GM18505 (cell line): ENCODE measurements around the gene TXNDC9.
"Not testable (repeated sequence)": the region's sequence is repeated elsewhere in the genome, so short reads cannot be mapped to it uniquely, and the experiment has no call there.

ENCODE experiments used
- ATAC-seq: cut with Tn5 transposase; IDR thresholded peaks from one replicate; pipeline ENCODE4 v1.9.1; 2021; ENCODE audit not compliant: unreplicated experiment
- POLR2A ChIP-seq: IDR thresholded peaks from 4 replicates; pipeline ENCODE4 v1.6.1; 2011; ENCODE audit warnings: borderline replicate concordance; ENCODE audit not compliant: insufficient read depth, insufficient read length; ENCODE audit errors: extremely low read depth

The TXNDC9 gene, protein sequence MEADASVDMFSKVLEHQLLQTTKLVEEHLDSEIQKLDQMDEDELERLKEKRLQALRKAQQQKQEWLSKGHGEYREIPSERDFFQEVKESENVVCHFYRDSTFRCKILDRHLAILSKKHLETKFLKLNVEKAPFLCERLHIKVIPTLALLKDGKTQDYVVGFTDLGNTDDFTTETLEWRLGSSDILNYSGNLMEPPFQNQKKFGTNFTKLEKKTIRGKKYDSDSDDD

DNA sequence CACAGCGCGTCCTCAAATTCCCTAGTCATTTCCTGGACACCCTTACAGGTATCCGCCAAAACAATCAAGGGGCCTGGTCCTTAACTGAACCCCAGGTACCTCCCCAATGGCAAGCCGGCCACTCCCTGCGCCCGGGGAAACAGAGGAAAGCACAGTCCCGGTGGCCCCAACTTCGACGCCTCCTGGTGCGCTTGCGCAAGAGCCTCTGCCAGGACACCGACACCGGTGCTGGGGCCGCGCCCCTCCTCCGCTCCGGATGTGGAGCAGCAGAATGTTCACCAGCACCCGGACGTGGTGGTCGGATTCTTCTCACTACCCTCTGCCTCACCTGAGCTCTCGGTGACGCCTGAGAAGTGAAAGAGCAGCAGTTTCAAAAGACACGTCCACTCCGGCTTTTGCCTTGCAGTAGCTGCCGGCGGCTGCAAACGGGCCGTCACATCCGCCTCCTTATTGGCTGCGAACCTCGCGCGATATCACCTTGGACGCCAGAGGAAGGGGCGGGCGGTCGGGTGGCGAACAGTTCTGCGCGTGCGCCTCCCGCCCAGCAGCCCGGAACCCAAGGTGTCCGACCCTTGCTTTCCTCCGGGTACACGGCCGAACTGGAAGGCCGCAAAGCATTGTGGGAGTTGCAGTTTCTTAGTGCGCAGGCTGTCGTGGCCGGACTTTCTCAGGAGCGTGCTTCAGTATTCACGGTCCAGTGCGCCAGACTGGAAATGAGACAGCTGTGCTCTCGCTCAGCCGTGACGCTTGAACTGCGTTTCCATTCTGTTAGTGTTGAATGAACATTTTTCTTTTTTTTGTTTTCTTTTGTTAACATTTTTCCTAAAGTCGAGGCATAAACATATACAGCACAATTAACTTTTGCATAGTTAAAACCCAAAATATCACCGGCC lies at the start of gene TXNDC9:
TSS of gene TXNDC9 (minus strand) at position 423 of the 893 bp plus-strand sequence. CDS start 3,123 bp downstream, outside the sequence.
- peak; percentile 97 for TF ChIP-seq POLR2A
- peak; percentile 65 for ATAC-seq

DNA sequence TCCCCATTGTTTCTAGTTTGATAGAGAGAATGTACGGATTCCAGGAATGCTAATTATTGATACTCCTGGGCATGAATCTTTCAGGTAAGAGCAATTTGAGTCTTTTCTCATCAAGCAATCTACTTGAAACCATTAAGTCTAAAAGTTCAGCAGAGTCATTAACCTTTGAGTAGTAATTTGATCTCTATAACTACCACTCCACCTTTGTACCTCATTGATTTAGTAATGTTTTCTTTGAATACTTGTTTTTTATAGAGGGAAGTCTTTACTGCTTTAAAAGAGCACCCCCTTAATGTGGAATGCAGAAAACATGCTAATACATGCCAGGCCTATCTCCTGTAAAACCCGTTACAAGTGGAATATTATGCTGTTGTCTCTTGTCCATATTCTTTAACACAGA lies 46.0 kb upstream of the TXNDC9 start:
- no peak for TF ChIP-seq POLR2A
- no peak for ATAC-seq

DNA sequence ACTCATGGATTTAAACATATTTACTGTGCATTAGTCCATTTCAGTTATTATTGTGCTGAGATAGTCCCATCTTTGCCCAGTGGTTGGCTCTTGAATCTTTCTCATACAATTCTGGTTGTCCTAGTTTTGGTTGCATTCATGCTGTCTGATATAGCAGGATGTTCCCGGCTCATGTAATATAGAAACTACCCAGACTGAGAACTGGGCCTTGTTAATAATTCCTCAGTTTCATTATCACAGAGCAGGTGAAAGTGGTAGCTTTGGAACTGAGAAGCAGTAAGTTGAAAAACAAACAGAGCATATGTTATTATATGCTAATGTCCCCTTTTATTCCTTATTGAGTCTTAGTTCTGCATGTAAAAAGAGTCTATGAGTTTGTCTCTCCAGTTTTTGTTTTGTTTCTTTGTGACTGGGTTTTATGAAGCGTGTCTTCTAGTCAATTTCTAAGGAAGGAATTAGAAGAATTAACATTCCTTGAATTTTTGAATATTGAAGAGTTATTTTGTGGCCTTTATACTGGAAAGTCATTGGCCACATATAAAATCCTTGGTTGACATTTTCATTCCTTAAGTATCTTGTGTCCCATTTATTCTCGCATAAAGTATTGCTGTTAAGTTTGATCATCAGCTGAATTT lies 44.4 kb upstream of the TXNDC9 start:
- TF ChIP-seq POLR2A = no peak
- ATAC-seq = peak; percentile 53

DNA sequence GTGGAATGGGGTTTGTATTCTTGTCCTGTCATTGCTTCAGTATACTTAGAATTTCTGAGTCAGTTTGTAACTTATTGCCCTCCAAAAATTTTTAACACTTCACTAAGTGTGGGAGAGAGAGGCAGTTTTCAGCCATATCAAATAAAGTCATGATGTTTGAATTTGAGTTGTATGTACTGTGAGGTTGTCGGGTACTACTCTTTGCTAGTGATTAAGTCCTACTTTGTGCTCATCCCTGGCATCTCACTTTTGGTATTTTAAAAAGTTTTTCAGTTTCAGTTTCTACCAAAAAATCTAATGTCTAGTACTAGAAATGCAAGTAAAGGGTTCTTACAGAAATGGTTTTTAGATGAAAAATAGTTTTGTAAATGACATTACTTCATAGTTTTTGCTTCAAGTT lies 41.7 kb upstream of the TXNDC9 start:
- no peak for TF ChIP-seq POLR2A
- ATAC-seq = no peak

DNA sequence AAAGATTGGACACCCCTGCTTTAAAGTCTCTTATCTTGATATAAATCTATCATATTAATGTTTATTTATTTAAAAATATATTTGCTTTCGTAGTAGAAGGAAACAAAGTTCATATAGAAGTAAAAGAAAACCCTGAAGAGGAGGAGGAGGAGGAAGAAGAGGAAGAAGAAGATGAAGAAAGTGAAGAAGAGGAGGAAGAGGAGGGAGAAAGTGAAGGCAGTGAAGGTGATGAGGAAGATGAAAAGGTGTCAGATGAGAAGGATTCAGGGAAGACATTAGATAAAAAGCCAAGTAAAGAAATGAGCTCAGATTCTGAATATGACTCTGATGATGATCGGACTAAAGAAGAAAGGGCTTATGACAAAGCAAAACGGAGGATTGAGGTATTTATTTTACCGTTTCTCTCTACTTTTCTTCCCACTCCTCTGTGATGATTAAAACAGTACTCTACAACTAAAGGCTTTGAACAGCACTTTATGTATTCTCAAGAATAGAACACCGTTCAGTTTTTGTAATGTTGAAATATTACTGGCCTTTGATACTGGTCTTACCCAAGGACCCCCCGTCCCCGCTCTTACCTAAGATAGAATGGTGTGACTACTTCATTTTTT lies 40.2 kb upstream of the TXNDC9 start:
- no peak for ATAC-seq
- TF ChIP-seq POLR2A = no peak

DNA sequence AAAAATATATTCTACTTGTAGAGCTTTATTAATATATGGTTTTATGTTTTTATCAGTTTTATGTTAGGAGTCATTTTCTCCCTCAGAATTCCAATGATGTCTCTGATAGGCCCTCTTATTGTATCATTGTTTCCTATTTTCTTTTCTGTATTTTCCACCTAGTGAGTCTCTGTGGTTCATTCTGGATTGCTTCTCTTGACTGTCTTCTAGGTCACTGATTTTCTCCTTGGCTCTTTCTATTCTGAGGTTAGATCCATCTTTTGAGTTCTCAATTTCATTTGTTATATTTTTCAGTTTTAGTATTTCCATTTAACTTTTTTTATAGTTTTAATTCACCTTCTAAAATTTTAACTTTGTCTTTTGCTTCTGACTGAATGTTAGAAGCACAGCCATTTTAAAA lies 38.6 kb upstream of the TXNDC9 start:
- no peak for TF ChIP-seq POLR2A
- no peak for ATAC-seq

DNA sequence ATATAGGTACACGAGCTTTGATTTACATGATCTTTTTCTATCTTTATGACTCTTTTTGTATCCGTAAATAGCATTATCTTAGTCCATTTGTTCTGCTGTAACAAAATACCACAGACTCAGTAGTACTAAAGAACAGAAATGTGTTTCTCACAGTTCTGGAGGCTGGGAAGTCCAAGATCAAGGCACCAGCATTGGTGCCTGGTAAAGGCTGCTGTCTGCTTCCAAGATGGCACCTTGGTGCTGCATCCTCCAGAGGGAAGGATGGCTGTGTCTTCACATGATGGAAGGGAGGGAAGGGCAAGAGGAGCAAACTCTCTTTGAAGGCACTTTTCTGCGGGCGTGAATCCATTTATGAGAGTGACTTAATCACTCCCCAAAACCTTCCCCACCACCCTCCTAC lies 37.0 kb upstream of the TXNDC9 start:
- ATAC-seq = no peak
- TF ChIP-seq POLR2A = no peak

DNA sequence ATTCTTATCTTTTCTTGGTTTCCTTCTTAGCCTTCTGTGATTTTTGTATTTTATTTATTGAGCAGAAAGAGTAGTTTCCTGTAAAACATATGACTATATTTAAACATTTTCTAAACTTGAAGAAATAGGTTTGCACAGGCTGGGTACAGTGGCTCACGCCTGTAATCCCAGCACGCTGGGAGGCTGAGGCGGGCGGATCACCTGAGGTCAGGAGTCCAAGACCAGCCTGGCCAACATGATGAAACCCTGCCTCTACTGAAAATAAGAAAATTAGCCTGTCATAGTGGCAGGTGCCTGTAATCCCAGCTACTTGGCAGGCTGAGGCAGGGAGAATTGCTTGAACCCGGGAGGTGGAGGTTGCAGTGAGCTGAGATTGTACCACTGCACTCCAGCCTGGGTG lies 32.7 kb upstream of the TXNDC9 start:
- ATAC-seq = not testable (repeated sequence)

DNA sequence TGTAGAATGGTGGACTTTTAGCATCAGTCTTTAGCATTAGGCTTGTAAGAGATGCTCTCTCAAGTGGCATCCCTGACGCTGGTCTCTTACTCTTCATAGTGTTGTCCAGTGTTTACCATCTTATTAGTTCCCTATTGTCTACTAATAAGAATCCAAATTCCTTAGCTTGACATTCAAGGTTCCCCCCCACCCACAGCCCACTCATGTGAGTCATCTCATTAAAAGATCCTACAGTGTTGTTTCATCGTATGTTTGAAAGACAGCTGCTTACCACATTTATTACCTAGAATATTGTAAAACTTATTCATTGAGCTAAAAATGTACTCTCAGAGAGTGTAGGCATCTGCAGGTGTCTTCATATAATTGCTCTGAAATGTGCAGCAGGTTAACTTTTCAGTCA lies 29.5 kb upstream of the TXNDC9 start:
- ATAC-seq = no peak
- TF ChIP-seq POLR2A = no peak

DNA sequence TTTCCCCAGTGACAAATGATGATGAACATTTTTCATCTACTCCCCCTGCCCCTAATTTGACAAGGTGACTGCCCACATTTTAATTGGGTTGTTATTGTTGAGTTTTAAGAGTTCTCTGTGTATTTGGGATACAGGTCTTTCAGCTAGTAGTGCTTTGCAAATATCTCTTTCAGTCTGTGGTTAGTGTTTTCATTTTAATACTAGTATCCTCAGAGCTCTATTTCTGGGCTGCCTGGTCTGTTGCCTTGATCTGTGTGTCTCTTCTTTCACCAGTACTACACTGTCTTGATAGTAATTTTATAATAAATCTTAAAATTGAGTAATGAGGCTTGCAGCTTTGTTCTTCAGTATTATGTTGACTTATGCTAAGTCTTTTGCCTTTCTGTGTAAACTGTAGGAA lies 20.7 kb upstream of the TXNDC9 start:
- TF ChIP-seq POLR2A = no peak
- ATAC-seq = no peak

DNA sequence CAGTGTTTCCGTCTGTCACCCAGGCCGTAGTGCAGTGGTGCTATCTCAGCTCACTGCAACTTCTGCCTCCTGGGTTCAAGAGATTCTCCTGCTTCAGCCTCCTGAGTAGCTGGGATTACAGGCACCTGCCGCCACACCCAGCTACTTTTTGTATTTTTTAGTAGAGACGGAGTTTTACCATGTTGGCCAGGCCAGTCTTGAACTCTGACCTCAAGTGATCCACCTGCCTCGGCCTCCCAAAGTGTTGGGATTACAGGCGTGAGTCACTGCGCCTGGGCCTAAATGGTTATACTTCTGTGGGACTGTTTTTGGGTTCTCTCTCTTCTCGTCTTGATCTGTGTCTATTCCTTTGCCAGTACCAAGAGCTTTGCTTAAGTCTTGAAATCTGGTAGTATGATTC lies 18.7 kb upstream of the TXNDC9 start:
- not testable (repeated sequence) for ATAC-seq

DNA sequence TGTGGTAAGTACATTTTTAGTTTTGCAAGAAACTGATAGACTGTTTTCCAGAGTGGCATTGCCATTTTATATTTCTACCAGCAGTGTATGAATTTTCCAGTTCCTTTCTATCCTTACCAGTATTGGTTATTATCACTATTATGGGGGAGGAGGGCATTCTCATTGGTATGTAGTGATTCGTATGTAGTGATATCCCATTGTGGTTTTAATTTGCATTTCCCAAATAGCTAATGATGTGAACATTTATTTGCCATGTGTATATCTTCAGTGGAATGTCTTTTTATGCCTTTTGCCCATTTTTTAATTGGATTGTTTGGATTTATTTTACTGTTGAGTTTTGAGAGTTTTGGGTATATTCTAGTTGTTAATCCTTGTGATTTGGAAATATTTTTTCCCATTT lies 17.9 kb upstream of the TXNDC9 start:
- ATAC-seq = no peak

DNA sequence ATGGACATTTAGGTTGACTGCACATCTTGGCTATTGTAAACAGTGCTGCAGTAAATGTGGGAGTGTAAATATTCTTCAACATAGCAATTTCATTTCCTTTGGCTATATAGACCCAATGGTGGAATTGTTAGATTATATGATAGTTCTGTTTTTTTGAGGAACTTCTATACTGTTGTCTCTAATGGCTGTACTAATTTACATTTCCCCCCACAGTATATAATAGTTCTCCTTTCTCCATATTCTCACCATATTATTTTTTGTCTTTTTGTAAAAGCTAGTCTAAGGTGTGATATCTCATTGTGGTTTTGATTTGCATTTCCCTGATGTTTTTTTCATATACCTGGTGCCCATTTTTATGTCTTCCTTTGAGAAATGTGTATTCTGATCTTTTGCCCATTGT lies 14.1 kb upstream of the TXNDC9 start:
- no peak for ATAC-seq
- no peak for TF ChIP-seq POLR2A

More for the DNA sequence above, 17.9 kb upstream of the TXNDC9 start:
- TF ChIP-seq POLR2A = no peak

DNA sequence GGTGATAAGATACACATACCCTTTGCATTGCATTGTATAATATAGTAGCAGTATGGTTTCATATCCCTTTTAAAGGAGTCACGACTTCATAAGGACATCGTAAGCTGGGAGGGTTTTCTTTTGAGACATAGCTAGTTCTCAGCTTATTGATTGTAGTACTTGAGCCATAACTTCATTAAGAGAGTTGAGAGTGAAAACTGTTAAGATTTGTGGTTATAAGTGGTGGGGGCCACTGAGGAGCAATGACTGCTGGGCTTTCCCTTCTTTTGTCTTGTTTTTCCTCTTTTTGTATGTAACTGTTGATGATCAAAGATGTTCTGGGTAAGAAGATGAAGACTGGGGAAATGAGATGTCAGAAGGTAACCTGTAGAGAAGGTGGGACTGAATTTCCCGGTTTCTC lies 12.0 kb upstream of the TXNDC9 start:
- ATAC-seq = peak; percentile 50
- TF ChIP-seq POLR2A = no peak

DNA sequence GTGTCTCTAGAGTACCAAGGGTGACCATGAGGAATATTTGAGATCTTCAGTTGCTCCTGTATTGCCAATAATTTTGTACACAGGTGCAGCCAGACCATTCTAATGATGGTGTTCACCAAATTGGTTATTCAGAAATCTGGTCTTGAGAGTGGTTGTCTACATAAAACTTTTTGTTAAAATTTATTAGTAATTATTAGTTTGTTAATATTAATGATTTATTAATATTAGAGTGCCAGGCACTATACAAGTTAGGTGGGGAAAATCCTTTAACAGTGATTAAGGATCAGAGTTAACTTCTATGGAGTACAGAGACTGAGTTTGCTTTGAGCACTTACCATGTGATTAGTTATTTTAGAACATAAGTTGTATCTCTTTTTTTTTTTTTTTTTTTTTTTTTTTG lies 10.1 kb upstream of the TXNDC9 start:
- no peak for TF ChIP-seq POLR2A
- ATAC-seq = no peak

DNA sequence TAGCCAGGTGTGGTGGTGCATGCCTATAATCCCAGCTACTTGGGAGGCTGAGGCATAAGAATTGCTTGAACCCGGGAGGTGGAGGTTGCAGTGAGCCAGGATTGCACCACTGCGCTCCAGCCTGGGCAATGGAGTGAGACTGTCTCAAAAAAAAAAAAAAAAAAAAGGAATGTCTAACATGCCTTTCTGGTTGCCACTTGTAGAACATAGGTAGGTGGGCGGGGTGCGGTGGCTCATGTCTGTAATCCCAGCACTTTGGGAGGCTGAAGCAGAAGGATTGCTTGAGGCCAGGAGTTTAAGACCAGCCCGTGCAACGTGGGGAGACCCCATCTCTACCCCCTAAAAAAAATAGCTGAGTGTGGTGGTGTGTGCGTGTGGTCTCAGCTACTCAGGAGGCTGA lies 9.3 kb upstream of the TXNDC9 start:
- ATAC-seq = not testable (repeated sequence)
